NCI-H1105 (cell line): ENCODE results near the gene SNTA1.
"Not testable (repeated sequence)": the region's sequence is repeated elsewhere in the genome, so short reads cannot be mapped to it uniquely, and the experiment has no call there.

Experiments
- DNase-seq: peaks from one replicate; lab custom pipeline; 2025; lab: John Stamatoyannopoulos, UW

The SNTA1 gene

DNA sequence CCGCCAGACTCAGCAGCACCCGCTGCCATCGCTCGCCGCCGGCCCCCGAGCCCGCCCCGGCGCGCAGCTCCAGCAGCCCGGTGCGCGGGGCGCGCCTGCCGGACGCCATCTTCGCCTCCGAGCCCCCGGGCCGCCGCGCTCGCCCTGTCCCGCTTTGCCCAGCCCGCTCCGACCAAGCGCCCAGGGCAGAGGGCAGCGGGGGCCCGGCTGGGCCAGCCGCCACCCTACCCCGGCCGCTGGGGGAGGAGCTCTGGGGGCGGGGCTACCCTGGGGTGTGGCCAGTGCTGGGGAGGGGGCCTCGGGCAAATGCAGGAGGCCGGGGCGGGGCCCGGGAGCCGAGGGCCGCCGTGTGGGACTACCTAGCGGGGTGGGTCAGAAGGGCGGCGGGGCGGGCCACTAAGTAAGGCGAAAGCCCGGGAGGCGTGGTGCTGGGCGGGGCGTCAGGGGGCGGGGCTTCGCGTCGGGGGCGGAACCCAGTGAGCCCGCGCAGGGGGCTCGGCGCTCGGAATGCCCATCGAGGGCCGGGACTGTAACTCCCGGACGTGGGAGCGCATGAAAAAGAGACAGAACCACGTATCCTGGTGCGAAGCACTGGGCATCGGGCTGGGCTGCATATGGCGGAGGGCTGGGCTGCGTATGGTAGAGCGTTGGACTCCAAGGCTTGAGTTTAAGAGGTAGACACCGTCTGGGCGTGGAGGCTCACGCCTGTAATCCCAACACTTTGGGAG, at the start of gene SNTA1:
Gene SNTA1 (minus strand): TSS at position 252 of the 728 bp plus-strand sequence. CDS start 143 bp downstream, at position 109.
- DNase-seq: peak; percentile 94

- DNase-seq: peak; percentile 31
These were observed 47.5 kb upstream of the SNTA1 start for GRCh38 chr20:33490934-33491656.

DNA sequence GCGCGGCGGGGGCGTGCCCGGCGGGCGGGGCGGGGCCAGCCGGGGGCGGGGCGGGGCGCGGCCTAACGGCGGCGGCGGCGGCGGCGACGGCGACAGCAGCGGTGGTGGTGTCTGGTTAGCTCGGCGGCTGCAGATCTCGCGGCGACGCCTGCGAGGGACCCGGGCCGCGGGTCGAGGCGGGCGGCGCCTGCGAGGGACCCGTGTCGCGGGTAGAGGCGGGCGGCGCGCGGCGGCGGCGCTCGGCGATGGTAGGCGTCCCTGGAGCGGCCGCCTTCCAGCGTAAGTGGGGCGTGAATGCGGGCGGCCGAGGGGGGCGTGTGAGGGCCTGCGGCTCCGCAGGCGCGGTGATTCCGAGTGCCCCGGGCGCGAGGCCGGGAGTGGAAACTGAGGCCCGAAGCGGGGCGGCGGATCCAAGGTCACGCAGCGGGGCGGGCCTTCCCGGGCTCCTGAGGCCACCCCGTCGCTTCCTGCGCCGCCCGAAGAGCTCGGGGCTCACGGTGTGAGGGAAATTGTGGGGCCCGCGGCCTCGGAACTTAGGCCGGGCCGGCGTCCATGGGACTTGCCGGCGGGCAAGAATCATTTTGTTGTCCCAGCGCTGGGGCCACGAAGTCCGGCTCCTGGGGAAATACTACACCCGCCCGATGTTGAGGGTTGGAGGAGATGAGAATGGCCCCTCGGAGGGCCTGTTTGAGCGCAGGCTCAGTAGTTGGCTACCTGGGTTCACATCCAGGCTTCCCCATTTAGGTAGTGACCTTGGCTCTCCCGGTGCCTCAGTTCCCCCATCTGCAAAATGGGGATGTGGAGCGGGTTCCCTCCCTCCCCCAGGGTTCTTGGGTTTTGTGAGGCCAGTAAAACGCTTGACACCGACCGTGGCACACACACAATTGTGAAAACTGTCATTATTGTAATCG, 46.7 kb upstream of the SNTA1 start, which contains the start of gene CBFA2T2:
Gene CBFA2T2 (plus strand): TSS at position 74 of the 911 bp plus-strand sequence. CDS start 172 bp downstream, at position 246.
- peak; percentile 48 for DNase-seq

DNA sequence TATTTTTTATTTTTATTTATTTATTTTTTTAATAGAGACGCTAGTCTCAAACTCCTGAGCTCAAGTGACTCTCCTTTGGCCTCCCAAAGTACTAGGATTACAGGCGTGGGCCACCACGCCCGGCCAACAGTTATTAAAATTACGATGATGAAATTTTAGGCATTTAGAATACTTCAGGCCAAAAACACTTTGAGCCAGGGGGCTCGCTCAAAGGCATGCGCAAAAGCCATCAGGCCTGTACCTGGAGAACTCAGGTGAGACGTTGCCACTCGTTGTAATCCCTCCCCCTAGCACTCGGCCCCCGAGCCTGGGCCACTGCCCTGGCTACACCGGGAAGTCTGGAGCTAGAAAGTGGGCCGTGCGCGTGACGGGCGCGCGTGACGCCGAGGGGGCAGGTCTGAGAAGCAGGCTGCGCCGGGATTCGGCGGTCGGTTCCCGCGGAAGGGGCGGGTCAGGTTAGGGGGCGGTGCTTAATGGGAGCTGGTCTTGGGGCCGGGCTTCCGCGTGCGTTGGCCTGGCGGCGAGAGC, 46.0 kb upstream of the SNTA1 start:
- peak; percentile 96 for DNase-seq

GRCh38 chr20:33488661-33489494, 45.3 kb upstream of the SNTA1 start:
- not testable (repeated sequence) for DNase-seq

- DNase-seq: no peak
These were observed 44.6 kb upstream of the SNTA1 start for GRCh38 chr20:33488201-33488600.

DNA sequence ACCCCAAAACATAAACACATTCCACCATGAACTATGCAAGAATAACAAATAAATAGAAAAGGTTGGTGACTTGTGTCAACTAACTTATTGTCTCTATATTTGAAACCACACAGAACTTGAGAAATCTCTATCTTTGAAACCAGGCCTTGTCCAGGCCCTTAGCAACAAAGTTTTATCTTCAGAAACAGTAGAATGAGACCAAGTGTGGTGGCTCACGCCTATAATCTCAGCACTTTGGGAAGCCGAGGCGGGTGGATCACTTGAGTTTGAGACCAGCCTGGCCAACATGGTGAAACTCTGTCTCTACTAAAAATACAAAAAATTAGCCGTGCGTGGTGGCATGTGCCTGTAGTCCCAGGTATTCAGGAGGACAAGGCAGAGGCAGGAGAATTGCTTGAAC, 39.6 kb upstream of the SNTA1 start:
- DNase-seq: not testable (repeated sequence)

DNA sequence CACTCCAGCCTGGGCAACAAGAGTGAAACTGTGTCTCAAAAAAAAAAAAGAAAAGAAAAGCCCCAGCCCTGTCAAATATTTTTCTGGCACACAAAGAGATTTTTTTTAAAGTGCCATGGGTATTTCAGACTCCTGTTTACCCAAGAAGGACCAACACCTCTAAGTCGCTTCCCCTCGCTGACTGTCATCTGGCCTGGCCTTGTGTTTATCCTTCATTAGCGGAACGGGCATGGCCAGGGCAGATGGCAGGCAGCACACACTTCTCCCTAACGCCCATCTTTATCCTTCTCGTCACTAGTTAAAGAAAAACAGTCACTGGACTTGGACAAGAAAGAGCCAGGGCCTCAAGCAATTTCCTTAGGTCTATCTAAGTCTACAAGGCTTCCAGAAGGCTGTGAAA, 39.0 kb upstream of the SNTA1 start:
- DNase-seq: no peak

- DNase-seq: no peak
These were observed 37.9 kb upstream of the SNTA1 start for GRCh38 chr20:33481431-33481941.

DNA sequence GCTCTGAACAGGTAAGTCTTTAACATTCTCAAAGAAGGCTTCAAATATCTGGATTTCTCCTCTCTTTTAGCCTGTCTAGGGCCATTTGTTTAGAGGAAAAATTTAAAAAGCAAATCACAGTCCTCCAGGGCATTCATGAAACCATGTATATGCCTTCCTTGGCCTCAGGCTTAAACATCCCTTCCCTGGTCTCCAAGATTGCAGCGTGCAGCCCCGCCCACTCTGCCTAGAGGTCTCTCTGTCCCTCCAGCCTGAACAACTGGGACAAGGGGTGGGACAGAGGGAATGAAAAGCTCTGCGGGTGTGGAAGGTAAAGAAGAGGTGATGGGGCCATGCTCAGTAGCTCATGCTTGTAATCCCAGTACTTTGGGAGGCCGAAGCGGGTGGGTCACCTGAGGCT, 36.5 kb upstream of the SNTA1 start:
- DNase-seq: no peak

- peak; percentile 97 for DNase-seq
These were observed 34.0 kb upstream of the SNTA1 start for GRCh38 chr20:33477386-33478234.

GRCh38 chr20:33475381-33476152, 32.0 kb upstream of the SNTA1 start:
- DNase-seq: peak; percentile 85

DNA sequence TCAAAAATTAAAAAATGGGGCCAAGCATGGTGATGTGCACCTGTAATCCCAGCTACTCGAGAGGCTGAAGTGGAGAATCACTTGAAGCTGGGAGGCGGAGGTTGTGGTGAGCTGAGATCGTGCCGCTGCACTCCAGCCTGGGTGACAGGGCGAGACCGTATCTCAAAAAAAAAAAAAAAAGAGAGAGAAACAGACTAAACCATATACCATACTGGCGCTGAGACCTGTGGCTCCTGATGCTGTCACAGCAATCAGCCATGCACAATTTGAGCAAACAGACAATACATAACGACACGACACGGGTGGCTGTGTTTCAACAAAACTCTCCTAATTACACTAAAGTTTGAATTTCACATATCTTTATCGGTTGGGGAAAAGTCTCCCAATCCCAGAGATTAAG, 31.4 kb upstream of the SNTA1 start:
- DNase-seq: peak; percentile 29

- no peak for DNase-seq
These were observed 30.7 kb upstream of the SNTA1 start for GRCh38 chr20:33474097-33474873.

DNA sequence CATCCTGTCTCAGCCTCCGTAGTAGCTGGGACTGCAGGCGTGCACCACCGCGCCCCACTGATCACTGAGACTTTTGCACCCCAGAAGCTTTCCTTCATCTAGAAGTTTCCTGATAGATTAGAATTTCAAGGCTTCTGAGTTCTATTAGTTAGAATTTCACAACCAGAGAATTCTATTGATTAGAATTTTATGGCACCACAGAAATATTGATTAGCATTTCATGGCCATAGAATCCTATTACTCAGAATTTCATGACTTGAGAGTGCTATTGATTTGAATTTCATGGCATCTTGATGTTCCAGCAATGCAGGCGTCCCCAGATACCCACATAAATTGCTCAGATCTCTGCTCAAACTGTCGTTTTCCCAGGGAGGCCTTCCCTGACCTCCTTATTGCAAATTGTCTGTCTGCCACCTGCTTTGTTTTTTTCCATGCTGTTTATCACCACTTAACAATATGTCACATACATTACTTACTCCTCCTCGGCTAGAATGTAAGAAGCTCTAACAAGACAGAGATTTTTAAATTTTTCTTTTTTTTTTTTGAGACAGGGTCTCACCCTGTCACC, 29.4 kb upstream of the SNTA1 start:
- DNase-seq: no peak

DNA sequence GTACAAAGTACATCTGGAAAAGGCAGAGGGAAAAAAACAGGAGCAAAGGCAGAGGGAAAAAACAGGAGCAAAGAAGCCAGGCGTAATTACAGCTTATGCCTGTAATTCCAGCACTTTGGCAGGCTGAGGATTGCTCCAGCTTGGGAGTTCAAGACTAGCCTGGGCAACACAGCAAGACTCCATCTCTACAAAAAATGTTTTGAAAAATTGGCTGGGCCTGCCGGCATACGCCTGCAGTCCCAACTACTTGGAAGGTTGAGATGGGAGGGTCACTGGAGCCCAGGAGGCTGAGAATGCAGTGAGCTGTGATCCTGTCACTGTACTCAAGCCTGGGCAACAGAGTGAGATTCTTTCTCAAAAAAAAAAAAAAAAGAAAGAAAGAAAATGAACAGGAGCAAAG, 27.3 kb upstream of the SNTA1 start:
- no peak for DNase-seq

GRCh38 chr20:33470457-33470856, 26.9 kb upstream of the SNTA1 start:
- no peak for DNase-seq

- DNase-seq: no peak
These were observed 22.7 kb upstream of the SNTA1 start for GRCh38 chr20:33466303-33466646.
